B cell (primary cell): ENCODE data around the gene CDK5RAP2. TPM values are rescaled to one million over a fixed set of nuclear protein-coding genes. Genes with fewer than 3 reads are reported as not detected.

ENCODE experiments used
- ATAC-seq: fragments of 200-7000 bp; cut with Tn5 transposase; one replicate; pipeline ENCODE4 v1.10.0; 2021; ENCODE audit warnings: low read depth, mild to moderate bottlenecking, moderate number of reproducible peaks, moderate library complexity
- CTCF ChIA-PET: fragments of 350-600 bp; sonication (Branson Sonifier 250); formaldehyde crosslinking; loops from one replicate; lab custom pipeline; 2021; ENCODE audit warnings: antibody characterized with exemption, inconsistent platforms; lab: Charles Lee
- POLR2A ChIA-PET: fragments of 350-600 bp; sonication (Branson Sonifier 250); formaldehyde crosslinking; loops from one replicate; lab custom pipeline; 2021; ENCODE audit warnings: antibody characterized with exemption; lab: Charles Lee
- DNase-seq: peaks from one replicate; pipeline ENCODE4 v3.0.0; 2013
- H2AFZ ChIP-seq: 2 replicates; pipeline ENCODE4 v1.6.1; 2012; ENCODE audit warnings: mild to moderate bottlenecking, low read depth, low read length; ENCODE audit not compliant: insufficient read depth, poor library complexity, severe bottlenecking
- H3K27ac ChIP-seq, 2 donors: 1 replicate in 1 of 2; 2 replicates in 1 of 2; pipeline ENCODE4 v1.5.1; 2012 to 2013; ENCODE audit warnings: low read length in 2 of 2, mild to moderate bottlenecking in 2 of 2, moderate library complexity in 1 of 2
- H3K27me3 ChIP-seq, 4 experiments: fragments of 200-600 bp in 1 of 4; sonication (generic) in 1 of 4; replicated peaks in 1 of 4; 1 replicate in 2 of 4; 2 replicates in 2 of 4; pipeline versions ENCODE4 v1.6.1 to v1.7.0; 2013 to 2016; ENCODE audit warnings: low read length in 3 of 4, mild to moderate bottlenecking in 2 of 4, mixed read lengths in 1 of 4, moderate library complexity in 1 of 4; ENCODE audit not compliant: insufficient read depth in 4 of 4, control insufficient read depth in 3 of 4; ENCODE audit errors: control extremely low read depth in 1 of 4
- H3K36me3 ChIP-seq, 2 experiments: replicated peaks in 1 of 2; 1 replicate in 1 of 2; 2 replicates in 1 of 2; pipeline versions ENCODE4 v1.6.1 to v1.7.1; 2013; ENCODE audit warnings: low read length in 1 of 2; ENCODE audit not compliant: insufficient read depth in 2 of 2, control insufficient read depth in 1 of 2; ENCODE audit errors: control extremely low read depth in 1 of 2, extremely low read depth in 1 of 2
- H3K4me1 ChIP-seq, 2 donors: fragments of 200-600 bp in 1 of 2; sonication (generic) in 1 of 2; 1 replicate in 1 of 2; 2 replicates in 1 of 2; pipeline versions ENCODE4 v1.5.1 to v1.6.1; 2013 to 2017; ENCODE audit warnings: low read length in 2 of 2; ENCODE audit not compliant: control insufficient read depth in 2 of 2, insufficient read depth in 2 of 2
- H3K4me2 ChIP-seq: replicated peaks from 2 replicates; pipeline ENCODE3; 2012; ENCODE audit warnings: mild to moderate bottlenecking, low read depth, low read length; ENCODE audit not compliant: poor library complexity, severe bottlenecking
- H3K4me3 ChIP-seq, 5 experiments: fragments of 200-600 bp in 1 of 5; sonication (generic) in 1 of 5; 1 replicate in 3 of 5; 2 replicates in 2 of 5; pipeline versions ENCODE4 v1.5.1 to v1.7.0; 2011 to 2016; ENCODE audit warnings: low read length in 4 of 5, mild to moderate bottlenecking in 4 of 5, low read depth in 2 of 5, control low read depth in 1 of 5, moderate library complexity in 1 of 5; ENCODE audit not compliant: insufficient read depth in 1 of 5; ENCODE audit errors: control extremely low read depth in 1 of 5, extremely low read depth in 1 of 5
- H3K79me2 ChIP-seq: fragments of 200-600 bp; sonication (generic); one replicate; pipeline ENCODE4 v1.6.0; 2016; ENCODE audit warnings: low read length; ENCODE audit not compliant: control insufficient read depth, insufficient read depth
- H3K9ac ChIP-seq: fragments of 200-600 bp; sonication (generic); 2 replicates; pipeline ENCODE4 v1.6.1; 2017; ENCODE audit warnings: mild to moderate bottlenecking, low read length, moderate library complexity
- H3K9me3 ChIP-seq, 3 donors: one replicate each; pipeline versions ENCODE4 v1.6.1 to v1.7.1; 2013; ENCODE audit warnings: low read length in 2 of 3; ENCODE audit not compliant: control insufficient read depth in 2 of 3, insufficient read depth in 1 of 3; ENCODE audit errors: control extremely low read depth in 1 of 3
- H4K20me1 ChIP-seq: 2 replicates; pipeline ENCODE4 v1.6.0; 2012; ENCODE audit warnings: mild to moderate bottlenecking, low read length; ENCODE audit not compliant: insufficient read depth, control insufficient read depth, poor library complexity, severe bottlenecking
- H3K27ac Mint-ChIP-seq: one replicate; pipeline ENCODE4 v1.8.0; 2021; ENCODE audit warnings: mixed read lengths
- H3K27me3 Mint-ChIP-seq: one replicate; pipeline ENCODE4 v1.8.0; 2021; ENCODE audit warnings: mixed read lengths
- H3K4me1 Mint-ChIP-seq: one replicate; pipeline ENCODE4 v1.8.0; 2021; ENCODE audit warnings: mixed read lengths
- H3K4me3 Mint-ChIP-seq: one replicate; pipeline ENCODE4 v1.8.0; 2021; ENCODE audit warnings: mixed read lengths
- H3K9me3 Mint-ChIP-seq: one replicate; pipeline ENCODE4 v1.8.0; 2022; ENCODE audit warnings: mixed read lengths; ENCODE audit not compliant: insufficient read depth
- EZH2 ChIP-seq: IDR thresholded peaks from 2 replicates; pipeline ENCODE4 v1.6.1; 2012; ENCODE audit warnings: borderline replicate concordance, low read depth, mild to moderate bottlenecking, moderate library complexity, low read length; ENCODE audit not compliant: insufficient read depth, poor library complexity, severe bottlenecking
- WGBS: methylation state at CpG from one replicate; pipeline ENCODE4 v1.1.5; 2013; ENCODE audit warnings: missing lambda C conversion rate; ENCODE audit not compliant: insufficient coverage; 5-methylcytosine and 5-hydroxymethylcytosine counted together
- intact Hi-C: fragments of 100-400 bp; cut with micrococcal nuclease; formaldehyde crosslinking; loops from one replicate; pipeline ENCODE4 v1.10.0; 2022
- polyA plus RNA-seq: library from polyadenylated mRNA; depleted of rRNA; stranded (reverse); fragments of >200 nt; gene quantifications from 2 replicates; pipeline ENCODE4 v1.2.3, GENCODE V29; 2012
- total RNA-seq, 2 donors: library from RNA; stranded (reverse); fragments of 120-200 nt in 1 of 2; gene quantifications; 1 replicate in 1 of 2; 2 replicates in 1 of 2; pipeline versions ENCODE4 v1.2.3 to v1.2.4, GENCODE V29; 2013 to 2022
- TF ChIP-seq, protein P1 (sequence below): fragments of 200-600 bp; IDR thresholded peaks from one replicate; pipeline ENCODE4 v1.8.0; 2022; ENCODE audit warnings: antibody characterized with exemption, mild to moderate bottlenecking

CDK5RAP2 gene
- total and polyA plus RNA-seq, 2 donors (not counting 1 experiment from before 2014, with no cell fraction given) = 31.3 to 122 TPM

- Mint-ChIP-seq H3K4me3 (no peak overlapping the region), H3K9me3 (no peaks in the 10 kb centered on the region), H3K27me3 (no peaks in the 10 kb centered on the region), H3K27ac (no peak overlapping the region), H3K4me1 (peaks cover 7% of the 10 kb centered on the region)
- Histone ChIP-seq H3K9ac (no peak overlapping the region), H3K4me3 (no peak overlapping the region), H3K9me3 (no peaks in the 10 kb centered on the region), H3K4me2 (no peak overlapping the region), H3K79me2 (peaks cover 47% of the 10 kb centered on the region), H2AFZ (no peak overlapping the region), H3K27ac (no peak overlapping the region), H3K36me3 (peaks cover 13 to 75% of the 10 kb centered on the region in 2 experiments), H3K4me1 (no peaks in the 10 kb centered on the region), H4K20me1 (peaks cover 36% of the 10 kb centered on the region), H3K27me3 (no peaks in the 10 kb centered on the region)
- intact Hi-C loops = no loop called here
- ATAC-seq (no peak), DNase-seq (no peak)
- ChIA-PET POLR2A (no interaction called here), CTCF (no interaction called here)
- no peak for TF ChIP-seq EZH2
- TF ChIP-seq, protein P1, sequence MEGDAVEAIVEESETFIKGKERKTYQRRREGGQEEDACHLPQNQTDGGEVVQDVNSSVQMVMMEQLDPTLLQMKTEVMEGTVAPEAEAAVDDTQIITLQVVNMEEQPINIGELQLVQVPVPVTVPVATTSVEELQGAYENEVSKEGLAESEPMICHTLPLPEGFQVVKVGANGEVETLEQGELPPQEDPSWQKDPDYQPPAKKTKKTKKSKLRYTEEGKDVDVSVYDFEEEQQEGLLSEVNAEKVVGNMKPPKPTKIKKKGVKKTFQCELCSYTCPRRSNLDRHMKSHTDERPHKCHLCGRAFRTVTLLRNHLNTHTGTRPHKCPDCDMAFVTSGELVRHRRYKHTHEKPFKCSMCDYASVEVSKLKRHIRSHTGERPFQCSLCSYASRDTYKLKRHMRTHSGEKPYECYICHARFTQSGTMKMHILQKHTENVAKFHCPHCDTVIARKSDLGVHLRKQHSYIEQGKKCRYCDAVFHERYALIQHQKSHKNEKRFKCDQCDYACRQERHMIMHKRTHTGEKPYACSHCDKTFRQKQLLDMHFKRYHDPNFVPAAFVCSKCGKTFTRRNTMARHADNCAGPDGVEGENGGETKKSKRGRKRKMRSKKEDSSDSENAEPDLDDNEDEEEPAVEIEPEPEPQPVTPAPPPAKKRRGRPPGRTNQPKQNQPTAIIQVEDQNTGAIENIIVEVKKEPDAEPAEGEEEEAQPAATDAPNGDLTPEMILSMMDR = no peak
- WGBS = 77% methylated on average over 6 of the region's 8 CpGs
These were observed 17.0 kb downstream of the CDK5RAP2 start for GRCh38 chr9:120562861-120563443.

DNA sequence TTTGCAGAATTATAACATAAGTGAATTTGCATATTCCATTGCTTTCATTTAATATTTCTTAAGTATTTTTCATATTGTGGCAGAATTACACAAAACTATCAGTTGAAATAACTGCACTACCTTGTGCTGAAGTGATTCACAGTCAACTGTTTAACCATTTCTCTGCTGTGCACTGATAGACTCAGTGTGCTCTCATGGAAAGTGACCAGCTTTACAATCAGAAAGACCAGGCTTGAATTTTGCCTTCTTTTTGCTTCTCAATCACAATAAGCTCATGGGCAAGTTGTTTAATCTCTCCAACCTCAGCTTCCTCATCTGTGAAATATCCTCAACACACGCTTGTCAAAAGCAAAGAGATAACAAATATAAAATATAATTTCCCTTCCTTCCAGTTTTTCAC, 18.3 kb downstream of the CDK5RAP2 start:
- ChIA-PET POLR2A (no interaction called here), CTCF (no interaction called here)
- Histone ChIP-seq H3K9ac (no peak overlapping the region), H3K9me3 (no peaks in the 10 kb centered on the region), H2AFZ (no peak overlapping the region), H3K27ac (no peak overlapping the region), H4K20me1 (peaks cover 43% of the 10 kb centered on the region), H3K4me3 (no peak overlapping the region), H3K79me2 (peaks cover 53% of the 10 kb centered on the region), H3K4me1 (no peaks in the 10 kb centered on the region), H3K27me3 (no peaks in the 10 kb centered on the region), H3K36me3 (peaks cover 13 to 63% of the 10 kb centered on the region in 2 experiments), H3K4me2 (no peak overlapping the region)
- DNase-seq = no peak
- TF ChIP-seq, protein P1 = no peak
- TF ChIP-seq EZH2 = no peak
- Mint-ChIP-seq H3K9me3 (no peaks in the 10 kb centered on the region), H3K4me3 (no peak overlapping the region), H3K27me3 (no peaks in the 10 kb centered on the region), H3K27ac (no peak overlapping the region), H3K4me1 (peaks cover 11% of the 10 kb centered on the region)
- no CpG with 5 or more reads among the region's 1 CpG for WGBS
- no peak for ATAC-seq
- intact Hi-C loops = no loop called here
